NCI-H460 (cell line): Measurements from ENCODE around the gene SLC45A2. TPM values are rescaled to one million over a fixed set of nuclear protein-coding genes. Genes with fewer than 3 reads are reported as not detected.

Experiments used
- DNase-seq: peaks from one replicate; pipeline ENCODE4 v3.0.0-alpha.2; 2016; ENCODE audit warnings: low read depth; ENCODE audit errors: extremely low read depth
- total RNA-seq: library from RNA; depleted of rRNA; stranded (reverse); fragments of >200 nt; shearing (Covaris generic); gene quantifications from 2 replicates; pipeline ENCODE4 v1.2.3, GENCODE V29; 2014

Gene SLC45A2
- total RNA-seq, 1 experiment from 2014 or later, result not detected

GRCh38 chr5:34007621-34008600 lies 23.4 kb upstream of the SLC45A2 start, which contains the start of gene AMACR:
Gene AMACR (minus strand): TSS chr5:34008050. CDS start chr5:34008019, 31 bp downstream.
- peak; percentile 81 for DNase-seq

GRCh38 chr5:34007201-34007620 lies 22.7 kb upstream of the SLC45A2 start:
- DNase-seq, result no peak

- DNase-seq, result no peak
These were observed 21.2 kb upstream of the SLC45A2 start for GRCh38 chr5:34005681-34006080.

DNA sequence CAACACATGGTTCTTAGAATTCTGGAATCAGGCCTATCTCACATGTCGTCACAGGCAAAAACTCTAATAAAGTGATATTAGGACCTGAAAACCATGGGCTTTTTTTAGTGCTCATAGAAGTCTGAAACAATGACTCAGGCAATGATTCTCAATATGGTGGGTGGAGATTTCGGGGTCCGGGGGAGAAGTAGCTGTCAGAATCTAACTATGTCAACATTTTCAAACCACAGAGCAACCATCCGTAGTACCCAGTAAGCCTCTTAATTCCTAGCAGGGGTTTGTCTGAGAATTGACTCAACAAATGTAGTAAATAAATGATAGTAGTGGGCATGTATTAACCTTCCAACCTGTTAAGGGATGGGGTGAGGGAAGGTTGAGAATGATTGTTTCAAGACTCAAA lies 20.7 kb upstream of the SLC45A2 start:
- no peak for DNase-seq

DNA sequence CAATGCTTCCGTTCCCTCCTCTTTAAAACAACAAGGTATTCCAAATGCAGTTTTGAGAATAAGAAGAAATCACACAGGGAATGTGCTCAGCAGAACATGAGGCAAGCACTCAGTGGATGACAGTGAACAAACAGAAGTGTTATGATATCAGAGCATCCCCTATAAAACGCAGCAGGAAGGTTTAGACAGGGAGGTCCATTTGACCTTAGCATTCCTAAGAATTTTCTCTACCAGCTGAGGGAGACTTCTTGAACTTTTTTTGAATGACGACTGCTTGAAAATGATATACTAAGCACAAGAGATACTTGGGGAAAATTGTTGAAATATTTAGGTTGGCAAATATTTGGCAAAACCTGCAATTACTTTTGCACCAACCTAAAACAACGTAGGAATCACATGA lies 19.4 kb upstream of the SLC45A2 start:
- no peak for DNase-seq

GRCh38 chr5:34002629-34003328 lies 18.3 kb upstream of the SLC45A2 start:
- no peak for DNase-seq

- no peak for DNase-seq
These were observed 16.8 kb upstream of the SLC45A2 start for GRCh38 chr5:34001241-34001841.

DNA sequence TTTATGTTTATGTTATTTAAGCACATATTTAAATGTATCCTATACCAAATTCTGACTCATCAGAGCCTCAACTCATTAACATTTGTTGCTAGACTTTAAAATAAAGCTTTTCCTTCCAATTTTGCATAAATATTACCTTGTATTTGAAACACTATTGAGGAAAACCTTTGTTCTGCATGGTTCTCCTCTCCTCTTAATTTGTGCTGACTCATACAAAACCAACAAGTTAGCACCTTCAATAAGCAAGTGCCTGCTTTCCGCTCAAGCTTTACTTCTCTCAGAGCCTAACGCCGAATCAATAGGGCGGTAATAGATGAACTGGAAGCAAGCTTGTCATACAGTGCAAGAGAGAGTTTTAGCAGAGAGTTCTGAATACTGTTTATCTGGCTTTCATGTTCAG lies 15.5 kb upstream of the SLC45A2 start:
- DNase-seq, result no peak

DNA sequence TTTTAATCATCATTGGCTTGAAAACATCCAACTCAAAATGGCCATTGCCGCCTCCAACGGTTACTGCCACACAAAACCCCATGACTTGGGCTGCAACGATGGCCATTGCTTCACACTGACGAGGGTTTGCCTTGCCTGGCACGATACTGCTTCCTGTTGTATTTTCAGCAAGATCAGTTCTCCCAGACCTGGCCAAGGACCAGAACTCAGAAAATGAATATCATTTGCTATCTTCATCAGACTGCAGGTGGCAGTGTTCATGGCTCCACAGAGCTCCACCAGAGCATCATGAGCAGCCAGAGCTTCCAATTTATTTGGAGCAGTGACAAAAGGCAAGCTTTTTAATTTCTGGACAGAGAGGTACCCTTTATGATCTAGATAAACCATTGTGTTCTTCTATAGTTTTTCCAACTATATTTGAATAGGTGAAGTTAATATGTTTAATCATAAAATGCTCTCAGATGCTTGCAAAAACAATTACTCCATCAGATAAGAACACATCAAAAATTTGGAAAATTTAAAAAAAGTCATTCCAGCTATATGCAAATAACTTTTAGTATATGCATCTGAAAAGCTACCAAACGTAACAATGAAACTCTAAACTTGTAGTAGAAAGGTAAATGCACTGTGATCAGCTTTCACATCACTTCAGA lies 13.0 kb upstream of the SLC45A2 start:
- peak; percentile 53 for DNase-seq

GRCh38 chr5:33995865-33996264 lies 11.4 kb upstream of the SLC45A2 start:
- DNase-seq, result no peak

DNA sequence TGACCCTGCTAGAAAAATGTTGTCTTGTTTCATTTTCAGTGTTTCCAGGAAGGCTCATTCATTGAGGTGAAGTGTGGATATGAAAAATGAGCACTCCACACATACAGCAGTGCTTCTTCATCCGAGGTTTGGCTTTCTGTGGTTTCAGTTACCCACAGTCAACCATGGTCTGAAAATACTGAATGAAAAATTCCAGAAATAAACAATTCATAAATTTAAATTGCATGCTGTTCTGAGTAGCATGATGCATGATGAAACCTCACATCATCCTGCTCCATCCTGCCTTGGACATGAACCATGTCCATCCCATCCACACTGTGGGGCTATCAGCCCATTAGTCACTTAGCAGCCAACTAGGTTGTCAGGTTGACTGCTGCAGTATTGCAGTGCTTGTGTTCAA lies 10.4 kb upstream of the SLC45A2 start:
- no peak for DNase-seq

DNA sequence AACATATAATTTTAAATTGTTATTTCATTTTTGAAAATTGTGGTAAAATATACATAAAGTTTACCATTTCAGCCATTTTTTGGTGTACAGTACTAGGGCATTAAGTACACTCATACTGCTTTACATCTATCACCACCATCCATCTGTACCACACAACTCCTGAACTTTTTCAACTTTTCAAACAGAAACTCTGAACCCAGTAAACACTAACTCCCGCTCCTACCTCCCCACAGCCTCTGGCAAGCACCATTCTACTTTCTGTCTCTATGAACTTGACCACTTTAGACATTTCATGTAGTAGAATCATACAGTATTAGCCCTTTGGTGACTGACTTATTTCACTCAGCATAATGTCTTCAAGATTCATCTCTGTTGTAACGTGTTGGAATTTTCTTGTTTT lies 8.4 kb upstream of the SLC45A2 start:
- no peak for DNase-seq

DNA sequence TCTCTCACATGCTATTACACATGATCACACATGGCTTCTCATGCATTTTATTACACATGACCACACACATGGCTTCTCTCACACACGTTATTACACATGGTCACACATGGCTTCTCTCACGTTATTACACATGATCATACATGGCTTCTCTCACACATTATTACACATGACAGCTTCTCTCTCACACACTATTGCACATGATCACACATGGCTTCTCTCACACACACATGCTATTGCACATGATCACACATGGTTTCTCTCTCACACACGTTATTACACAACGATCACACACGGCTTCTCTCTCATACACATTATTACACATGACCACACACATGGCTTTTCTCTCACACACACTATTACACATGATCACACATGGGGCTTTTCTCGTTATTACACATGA lies 954 bp upstream of the SLC45A2 start:
- DNase-seq, result no peak

GRCh38 chr5:33984178-33984577 lies 315 bp downstream of the SLC45A2 start:
- no peak for DNase-seq

GRCh38 chr5:33981408-33982162 lies 2.9 kb downstream of the SLC45A2 start:
- no peak for DNase-seq

GRCh38 chr5:33980030-33980429 lies 4.5 kb downstream of the SLC45A2 start:
- DNase-seq, result no peak

DNA sequence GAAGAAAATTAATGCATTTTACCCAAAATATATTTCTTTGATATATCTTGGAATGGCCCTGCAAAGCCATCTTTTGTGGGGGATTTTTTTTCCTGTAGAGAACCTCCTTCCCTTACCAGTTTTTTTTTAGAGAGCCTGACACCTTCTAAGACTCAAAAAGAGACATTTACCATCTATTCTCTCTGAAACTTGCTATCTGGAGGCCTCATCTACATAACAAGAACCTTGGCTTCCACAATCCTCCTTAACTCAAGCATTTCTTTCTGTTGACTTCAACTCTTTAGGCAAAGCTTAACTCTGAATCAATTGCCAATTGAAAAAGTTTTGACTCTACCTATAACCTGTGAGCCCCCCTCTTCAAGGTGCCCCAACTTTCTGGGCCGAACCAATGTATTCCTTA lies 6.2 kb downstream of the SLC45A2 start:
- no peak for DNase-seq

DNA sequence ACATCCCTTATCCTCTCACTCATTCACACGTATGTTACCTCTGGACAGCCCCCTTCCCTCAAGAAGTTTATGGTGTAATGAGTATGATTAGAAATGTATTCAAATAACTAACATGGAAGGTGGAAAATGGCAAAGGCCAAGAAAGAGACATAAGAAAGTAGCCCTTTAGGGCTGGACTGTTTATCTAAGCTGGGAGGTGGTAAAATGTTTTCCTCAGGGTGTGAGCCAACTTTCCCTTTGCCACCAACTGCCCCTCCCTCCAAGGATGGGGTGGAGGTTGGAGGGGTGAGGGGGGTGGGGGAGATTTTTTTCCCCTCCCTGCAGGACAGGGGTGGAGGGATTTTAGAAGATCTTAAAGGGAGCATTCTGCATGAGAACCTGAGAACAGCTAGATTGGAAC lies 8.2 kb downstream of the SLC45A2 start:
- DNase-seq, result no peak

DNA sequence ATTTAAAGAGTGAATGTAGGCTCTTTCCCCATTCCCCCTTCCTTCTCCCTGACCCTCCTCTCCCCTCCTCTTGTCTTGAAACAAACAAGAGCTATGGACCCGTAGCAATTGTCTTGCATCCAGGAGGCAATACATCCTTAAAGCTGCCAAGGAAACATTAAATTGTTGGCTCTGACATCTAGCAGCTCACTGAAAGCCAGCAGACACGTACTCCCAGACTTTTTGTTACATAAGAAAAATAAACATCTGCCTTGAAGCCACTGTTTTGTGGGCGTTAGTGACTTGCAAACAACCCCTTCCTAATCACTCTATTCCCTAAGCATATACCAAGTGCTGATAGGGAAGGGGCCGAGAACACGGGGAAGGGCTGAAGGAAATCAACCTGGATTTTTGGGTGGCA lies 8.6 kb downstream of the SLC45A2 start:
- DNase-seq, result no peak

GRCh38 chr5:33973271-33973670 lies 11.2 kb downstream of the SLC45A2 start:
- DNase-seq, result no peak
